Choroid plexus epithelial cell (primary cell): ENCODE measurements around the gene RNF175.

Experiments used
- DNase-seq: peaks from one replicate; pipeline ENCODE4 v3.0.0-alpha.2; 2010; ENCODE audit warnings: low read depth
- H3K4me3 ChIP-seq: 2 replicates; pipeline ENCODE4 v1.5.1; 2011; ENCODE audit warnings: low read depth, mild to moderate bottlenecking, control low read depth, low read length, moderate library complexity
- TF ChIP-seq, protein P1 (sequence below): conservative IDR thresholded peaks from 2 replicates; pipeline ENCODE4 v1.5.1; 2011; ENCODE audit warnings: low read depth, mild to moderate bottlenecking, control low read depth, inconsistent platforms, low read length, moderate library complexity

Gene RNF175

DNA sequence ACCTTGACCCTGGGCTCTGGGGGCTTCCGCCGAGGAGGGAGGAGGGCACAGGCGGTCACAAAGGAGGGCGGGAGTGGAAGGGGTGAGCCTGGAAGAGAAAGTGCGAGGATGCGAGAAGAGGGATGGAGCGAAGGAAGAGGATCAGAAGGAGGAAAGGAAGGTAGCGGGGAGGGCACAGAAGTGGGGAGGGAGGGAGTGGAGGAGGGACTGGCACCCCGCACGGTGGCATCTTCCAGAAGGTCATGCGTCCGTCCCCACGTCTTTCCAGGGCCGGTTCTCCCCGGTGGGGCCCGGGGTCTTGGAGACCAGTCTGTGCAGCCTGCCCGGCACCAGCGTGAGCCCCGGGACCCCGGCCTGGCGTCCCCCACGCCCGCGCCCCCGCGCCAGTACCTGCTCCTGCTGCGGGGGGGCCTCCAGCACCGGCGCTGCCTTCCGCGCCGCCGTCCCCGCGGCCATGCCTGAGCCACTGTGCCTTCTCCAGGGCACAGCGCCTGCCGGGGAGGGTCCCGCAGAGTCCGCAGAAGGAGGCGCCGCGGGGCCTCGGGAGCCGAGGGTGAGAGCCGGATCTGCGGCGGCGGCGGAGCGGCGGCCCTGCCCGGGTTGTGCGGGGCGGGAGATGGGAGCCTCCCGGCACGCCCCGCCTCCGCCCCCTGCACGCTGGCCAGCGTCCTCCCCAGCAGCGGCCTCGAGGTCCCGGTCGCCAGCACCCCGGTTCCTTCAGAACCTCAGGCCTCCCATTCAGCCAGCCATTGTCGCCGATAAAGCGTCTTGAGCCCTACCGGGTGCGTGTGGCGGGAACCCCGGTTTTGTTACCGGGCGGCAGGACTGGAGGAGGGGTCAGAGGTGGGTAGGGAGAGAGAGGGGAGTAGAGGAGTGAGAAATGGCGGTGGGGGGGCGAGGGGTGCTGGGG, at the start of gene RNF175:
TSS of gene RNF175 (minus strand) at position 618 of the 910 bp plus-strand sequence. CDS start at position 456, 162 bp downstream.
- no peak for DNase-seq
- TF ChIP-seq, protein P1, sequence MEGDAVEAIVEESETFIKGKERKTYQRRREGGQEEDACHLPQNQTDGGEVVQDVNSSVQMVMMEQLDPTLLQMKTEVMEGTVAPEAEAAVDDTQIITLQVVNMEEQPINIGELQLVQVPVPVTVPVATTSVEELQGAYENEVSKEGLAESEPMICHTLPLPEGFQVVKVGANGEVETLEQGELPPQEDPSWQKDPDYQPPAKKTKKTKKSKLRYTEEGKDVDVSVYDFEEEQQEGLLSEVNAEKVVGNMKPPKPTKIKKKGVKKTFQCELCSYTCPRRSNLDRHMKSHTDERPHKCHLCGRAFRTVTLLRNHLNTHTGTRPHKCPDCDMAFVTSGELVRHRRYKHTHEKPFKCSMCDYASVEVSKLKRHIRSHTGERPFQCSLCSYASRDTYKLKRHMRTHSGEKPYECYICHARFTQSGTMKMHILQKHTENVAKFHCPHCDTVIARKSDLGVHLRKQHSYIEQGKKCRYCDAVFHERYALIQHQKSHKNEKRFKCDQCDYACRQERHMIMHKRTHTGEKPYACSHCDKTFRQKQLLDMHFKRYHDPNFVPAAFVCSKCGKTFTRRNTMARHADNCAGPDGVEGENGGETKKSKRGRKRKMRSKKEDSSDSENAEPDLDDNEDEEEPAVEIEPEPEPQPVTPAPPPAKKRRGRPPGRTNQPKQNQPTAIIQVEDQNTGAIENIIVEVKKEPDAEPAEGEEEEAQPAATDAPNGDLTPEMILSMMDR = no peak

GRCh38 chr4:153809307-153809706, 49.5 kb upstream of the RNF175 start:
- no peak for DNase-seq
- no peak overlapping the region for H3K4me3 ChIP-seq
- TF ChIP-seq, protein P1 = no peak

More for the DNA sequence above, at the start of gene RNF175:
- H3K4me3 ChIP-seq = peak within 1 kb of the TSS; percentile 51

DNA sequence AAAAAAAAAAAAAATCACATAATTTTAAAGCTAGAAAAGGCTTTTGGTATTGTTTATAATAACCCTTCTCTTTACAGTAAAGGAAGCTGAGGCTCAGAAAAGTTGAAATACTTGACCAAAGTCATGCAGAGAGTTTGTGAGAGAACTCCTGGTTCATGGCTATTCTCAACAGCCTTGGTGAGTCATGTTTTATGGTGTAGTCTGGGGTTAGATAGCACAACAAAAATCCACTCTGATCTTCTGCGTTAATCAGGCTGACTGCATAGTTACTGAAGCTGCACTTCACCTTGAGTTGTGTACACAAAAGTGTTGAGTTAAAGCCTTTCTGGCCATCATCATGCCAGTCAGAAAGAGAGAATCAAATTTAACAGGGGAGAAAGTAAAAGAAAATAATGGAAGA, 48.4 kb upstream of the RNF175 start:
- H3K4me3 ChIP-seq = no peak overlapping the region
- TF ChIP-seq, protein P1 = no peak
- no peak for DNase-seq

DNA sequence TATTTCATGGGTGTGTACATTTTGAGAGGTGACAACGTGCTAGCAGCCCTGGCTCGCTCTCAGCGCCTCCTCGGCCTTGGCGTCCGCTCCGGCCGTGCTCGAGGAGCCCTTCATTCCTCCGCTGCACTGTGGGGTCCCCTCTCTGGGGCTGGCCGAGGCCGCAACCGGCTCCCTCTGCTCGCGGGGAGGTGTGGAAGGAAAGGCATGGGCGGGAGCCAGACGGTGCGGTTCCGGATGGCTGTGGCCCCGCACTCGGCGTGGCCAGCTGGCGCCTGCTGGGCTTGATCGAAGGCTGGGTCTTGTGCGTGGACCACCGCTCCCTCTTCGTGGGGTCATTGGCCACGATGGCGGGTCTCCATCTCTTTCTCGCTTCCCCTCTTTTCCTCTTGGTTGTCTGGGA, 46.2 kb upstream of the RNF175 start:
- TF ChIP-seq, protein P1 = no peak
- no peak for DNase-seq
- no peak overlapping the region for H3K4me3 ChIP-seq

DNA sequence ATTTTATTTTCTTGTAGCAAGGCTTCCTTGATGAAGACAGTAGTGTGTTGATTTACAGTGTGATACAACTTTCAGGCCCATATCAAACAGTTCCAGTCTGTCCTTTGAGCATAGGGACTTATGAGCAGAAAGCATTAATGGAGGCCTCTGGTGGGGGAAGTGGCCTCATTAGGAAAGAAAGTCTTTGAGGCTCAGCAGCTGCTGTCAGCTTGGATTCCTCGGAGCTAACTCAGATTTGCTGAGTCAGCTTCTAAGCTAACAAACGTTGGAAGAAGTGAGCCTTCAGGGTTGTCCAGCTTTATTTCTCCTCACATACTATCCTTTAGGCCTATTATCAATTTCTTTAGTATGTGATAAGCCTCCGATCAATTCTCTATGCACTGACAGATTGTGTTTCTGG, 44.9 kb upstream of the RNF175 start:
- TF ChIP-seq, protein P1 = no peak
- no peak for DNase-seq
- H3K4me3 ChIP-seq = no peak overlapping the region

DNA sequence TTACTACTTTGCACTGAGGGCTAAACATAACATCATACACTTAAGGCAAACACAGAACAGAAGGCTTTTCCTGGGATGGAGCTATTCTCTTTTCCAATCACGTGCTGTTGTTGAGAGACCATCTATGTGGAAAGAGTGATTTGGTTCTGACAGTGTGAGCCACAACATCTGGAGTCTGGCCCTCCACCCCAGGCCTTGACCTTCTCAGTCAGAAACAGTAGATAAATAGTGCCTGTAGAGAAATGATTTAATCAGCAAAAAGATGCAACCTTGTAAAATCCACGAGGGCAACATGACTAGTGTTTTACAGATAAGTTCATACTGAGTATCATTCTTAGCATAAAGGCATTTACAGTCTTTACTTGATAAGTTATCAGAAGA, 39.9 kb upstream of the RNF175 start:
- peak; percentile 32 for DNase-seq
- TF ChIP-seq, protein P1 = no peak
- H3K4me3 ChIP-seq = no peak overlapping the region
